ENCODE results near the gene FOXL3.

FOXL3 gene

GRCh38 chr7:299169-299568 is 9.2 kb downstream of the FOXL3 start:
- no peak for TF ChIP-seq CTCF (conservative IDR thresholded peaks at IDR 0.05)
- H3K27ac ChIP-seq, result no peak overlapping the region

GRCh38 chr7:299628-300027 is 9.7 kb downstream of the FOXL3 start:
- H3K27ac ChIP-seq, result no peak overlapping the region
- no peak for TF ChIP-seq CTCF (conservative IDR thresholded peaks at IDR 0.05)

GRCh38 chr7:300048-300447 is 10.1 kb downstream of the FOXL3 start:
- H3K27ac ChIP-seq, result no peak overlapping the region
- TF ChIP-seq CTCF (conservative IDR thresholded peaks at IDR 0.05), result no peak

GRCh38 chr7:300546-301290 is 10.7 kb downstream of the FOXL3 start:
- TF ChIP-seq CTCF (conservative IDR thresholded peaks at IDR 0.05), result no peak
- no peak overlapping the region for H3K27ac ChIP-seq

GRCh38 chr7:301291-302053 is 11.5 kb downstream of the FOXL3 start:
- no peak for TF ChIP-seq CTCF (conservative IDR thresholded peaks at IDR 0.05)
- H3K27ac ChIP-seq, result no peak overlapping the region

- no peak for TF ChIP-seq CTCF (conservative IDR thresholded peaks at IDR 0.05)
Observed at GRCh38 chr7:302054-302992, 12.4 kb downstream of the FOXL3 start.

GRCh38 chr7:303425-303824 is 13.5 kb downstream of the FOXL3 start:
- H3K27ac ChIP-seq, result no peak overlapping the region
- no peak for TF ChIP-seq CTCF (conservative IDR thresholded peaks at IDR 0.05)

More at GRCh38 chr7:302054-302992, 12.4 kb downstream of the FOXL3 start:
- no peak overlapping the region for H3K27ac ChIP-seq
